ENCODE results near the gene DNAJB1. TPM values are rescaled to one million over a fixed set of nuclear protein-coding genes. Genes with fewer than 3 reads are reported as not detected.
A peak's percentile ranks its signal among the peaks of the same experiment; 100 is the strongest.

The DNAJB1 gene
- total RNA-seq, 3 donors from 2014 or later, result 104 to 110 (median 107) TPM

- peak; percentile 78 to 83 (median 81) for DNase-seq
- ATAC-seq, result peak; percentile 67
- Histone ChIP-seq H3K4me3 (no peak overlapping the region), H3K4me1 (ENCODE audit: low read depth) (peaks cover 47% of the 10 kb centered on the region), H3K9me3 (no peaks in the 10 kb centered on the region), H3K36me3 (ENCODE audit: low read depth) (no peaks in the 10 kb centered on the region)
- intact Hi-C loops (cut with DNase I, micrococcal nuclease), result no loop called here
- no peak for TF ChIP-seq CTCF (IDR thresholded peaks at IDR 0.05)
These were observed 20.8 kb downstream of the DNAJB1 start for GRCh38 chr19:14497228-14497921.

- intact Hi-C loops (cut with DNase I, micrococcal nuclease), result no loop called here
- Histone ChIP-seq H3K9me3 (no peaks in the 10 kb centered on the region), H3K36me3 (ENCODE audit: low read depth) (no peaks in the 10 kb centered on the region), H3K4me3 (no peak overlapping the region), H3K4me1 (ENCODE audit: low read depth) (peaks cover 50% of the 10 kb centered on the region)
- ATAC-seq (peak; percentile 2), DNase-seq (no peak)
- no peak for TF ChIP-seq CTCF (IDR thresholded peaks at IDR 0.05)
These were observed 21.4 kb downstream of the DNAJB1 start for GRCh38 chr19:14496834-14497227.

- intact Hi-C loops (cut with DNase I, micrococcal nuclease), result no loop called here
- ATAC-seq, result peak; percentile 88
- Histone ChIP-seq H3K9me3 (no peaks in the 10 kb centered on the region), H3K4me1 (ENCODE audit: low read depth) (peaks cover 51% of the 10 kb centered on the region), H3K36me3 (ENCODE audit: low read depth) (no peaks in the 10 kb centered on the region), H3K4me3 (peak within 1 kb of the TSS; percentile 83)
- no peak for TF ChIP-seq CTCF (IDR thresholded peaks at IDR 0.05)
- peak; percentile 93 to 98 (median 96) for DNase-seq
These were observed 22.0 kb downstream of the DNAJB1 start, which contains the start of gene GIPC1 for GRCh38 chr19:14496029-14496833. TSS of gene GIPC1 (minus strand) at chr19:14496127. CDS start at chr19:14482976, 13,151 bp downstream.

- ATAC-seq (peak; percentile 0), DNase-seq (peak in 1 of 3 donors; percentile 72)
- Histone ChIP-seq H3K4me1 (ENCODE audit: low read depth) (peaks cover 51% of the 10 kb centered on the region), H3K36me3 (ENCODE audit: low read depth) (no peaks in the 10 kb centered on the region), H3K4me3 (peak overlapping the region; percentile 83), H3K9me3 (no peaks in the 10 kb centered on the region)
- intact Hi-C loops (cut with DNase I, micrococcal nuclease), result no loop called here
- no peak for TF ChIP-seq CTCF (IDR thresholded peaks at IDR 0.05)
These were observed 22.5 kb downstream of the DNAJB1 start for GRCh38 chr19:14495672-14496028.

- H3K4me1 ChIP-seq (ENCODE audit: low read depth), result peaks cover 51% of the 10 kb centered on the region
- ATAC-seq (peak; percentile 48), DNase-seq (peak in 2 of 3 donors; percentile 56 to 73)
- intact Hi-C loops (cut with DNase I, micrococcal nuclease), result no loop called here
- H3K4me3 ChIP-seq, result peak overlapping the region; percentile 83
- H3K36me3 ChIP-seq (ENCODE audit: low read depth), result no peaks in the 10 kb centered on the region
- H3K9me3 ChIP-seq, result no peaks in the 10 kb centered on the region
- no peak for TF ChIP-seq CTCF (IDR thresholded peaks at IDR 0.05)
These were observed 23.1 kb downstream of the DNAJB1 start for GRCh38 chr19:14494910-14495671.

Data from mucosa of descending colon (tissue), 3 donors.